ENCODE measurements around the gene VAV2.
"Not testable (repeated sequence)": the region's sequence is repeated elsewhere in the genome, so short reads cannot be mapped to it uniquely, and the experiment has no call there.

VAV2 gene

GRCh38 chr9:133754688-133755227 is 237.4 kb downstream of the VAV2 start:
- no peak for DNase-seq (ENCODE audit: low spot score)
- in situ Hi-C loops (cut with MboI; ENCODE audit: low sequenced_read_pairs, unreplicated experiment) = no loop called here
- TF ChIP-seq CTCF (IDR thresholded peaks at IDR 0.05; ENCODE audit: borderline replicate concordance, control extremely low read depth, extremely low read depth, insufficient read depth, missing control alignments) = no peak

GRCh38 chr9:133754187-133754586 is 237.9 kb downstream of the VAV2 start:
- DNase-seq (ENCODE audit: low spot score) = no peak
- TF ChIP-seq CTCF (IDR thresholded peaks at IDR 0.05; ENCODE audit: borderline replicate concordance, control extremely low read depth, extremely low read depth, insufficient read depth, missing control alignments) = no peak
- in situ Hi-C loops (cut with MboI; ENCODE audit: low sequenced_read_pairs, unreplicated experiment) = no loop called here

- in situ Hi-C loops (cut with MboI; ENCODE audit: low sequenced_read_pairs, unreplicated experiment) = no loop called here
- no peak for TF ChIP-seq CTCF (IDR thresholded peaks at IDR 0.05; ENCODE audit: borderline replicate concordance, control extremely low read depth, extremely low read depth, insufficient read depth, missing control alignments)
- DNase-seq (ENCODE audit: low spot score) = no peak
These were observed 239.2 kb downstream of the VAV2 start for GRCh38 chr9:133752739-133753446.

GRCh38 chr9:133750982-133751649 is 241.0 kb downstream of the VAV2 start:
- in situ Hi-C loops (cut with MboI; ENCODE audit: low sequenced_read_pairs, unreplicated experiment) = no loop called here
- no peak for TF ChIP-seq CTCF (IDR thresholded peaks at IDR 0.05; ENCODE audit: borderline replicate concordance, control extremely low read depth, extremely low read depth, insufficient read depth, missing control alignments)
- DNase-seq (ENCODE audit: low spot score) = no peak

- no peak for TF ChIP-seq CTCF (IDR thresholded peaks at IDR 0.05; ENCODE audit: borderline replicate concordance, control extremely low read depth, extremely low read depth, insufficient read depth, missing control alignments)
- in situ Hi-C loops (cut with MboI; ENCODE audit: low sequenced_read_pairs, unreplicated experiment) = loop anchor here (25.0 kb wide), 1 partner anchor 210 kb away; the partner anchor contains the start of gene ADAMTSL2
- no peak for DNase-seq (ENCODE audit: low spot score)
These were observed 244.8 kb downstream of the VAV2 start for GRCh38 chr9:133747309-133747708.

- in situ Hi-C loops (cut with MboI; ENCODE audit: low sequenced_read_pairs, unreplicated experiment) = loop anchor here (25.0 kb wide), 1 partner anchor 207 kb away; the partner anchor contains the start of gene ADAMTSL2
- not testable (repeated sequence) for DNase-seq (ENCODE audit: low spot score)
These were observed 247.6 kb downstream of the VAV2 start for GRCh38 chr9:133744528-133744927.

All from GM13976 (cell line).